CD4-positive, alpha-beta memory T cell (primary cell): ENCODE data around the gene QRICH1. TPM values are rescaled to one million over a fixed set of nuclear protein-coding genes. Genes with fewer than 3 reads are reported as not detected.

ENCODE experiments used
- CTCF ChIA-PET: fragments of 350-600 bp; sonication (Branson Sonifier 250); formaldehyde crosslinking; loops from one replicate; lab custom pipeline; 2021; ENCODE audit warnings: inconsistent platforms; ENCODE audit not compliant: partially characterized antibody; lab: Charles Lee
- POLR2A ChIA-PET: fragments of 350-600 bp; sonication (Branson Sonifier 250); formaldehyde crosslinking; loops from one replicate; lab custom pipeline; 2021; ENCODE audit not compliant: partially characterized antibody; lab: Charles Lee
- DNase-seq, 5 donors: peaks; one replicate each; pipeline versions ENCODE4 v3.0.0 to v3.0.0-alpha.2; 2020 to 2022; ENCODE audit warnings: mixed read lengths in 1 of 5
- H3K27ac ChIP-seq: one replicate; pipeline ENCODE4 v1.7.0; 2013; ENCODE audit warnings: low read depth, low read length
- H3K27me3 ChIP-seq: 2 replicates; pipeline ENCODE4 v1.7.0; 2013; ENCODE audit warnings: mild to moderate bottlenecking, low read length, moderate library complexity; ENCODE audit not compliant: insufficient read depth
- H3K36me3 ChIP-seq: 2 replicates; pipeline ENCODE4 v1.7.0; 2013; ENCODE audit warnings: mild to moderate bottlenecking, low read length, moderate library complexity; ENCODE audit not compliant: insufficient read depth
- H3K4me1 ChIP-seq: 2 replicates; pipeline ENCODE4 v1.7.0; 2013; ENCODE audit warnings: mild to moderate bottlenecking, low read length, moderate library complexity; ENCODE audit not compliant: insufficient read depth
- H3K4me3 ChIP-seq, 2 donors: one replicate each; pipeline ENCODE4 v1.7.0; 2013; ENCODE audit warnings: low read length in 2 of 2, mild to moderate bottlenecking in 1 of 2
- H3K9me3 ChIP-seq, 2 donors: one replicate each; pipeline ENCODE4 v1.7.0; 2013; ENCODE audit warnings: low read length in 2 of 2, control low read depth in 1 of 2; ENCODE audit not compliant: control insufficient read depth in 1 of 2
- H3K27ac Mint-ChIP-seq, 7 donors: one replicate each; pipeline ENCODE4 v1.8.0; 2020 to 2021; ENCODE audit warnings: mixed read lengths in 7 of 7, mild to moderate bottlenecking in 6 of 7, inconsistent platforms in 3 of 7, moderate library complexity in 3 of 7
- H3K27me3 Mint-ChIP-seq, 2 donors: one replicate each; pipeline ENCODE4 v1.8.0; 2020 to 2021; ENCODE audit warnings: mixed read lengths in 2 of 2
- H3K36me3 Mint-ChIP-seq, 2 donors: one replicate each; pipeline ENCODE4 v1.8.0; 2020 to 2021; ENCODE audit warnings: mixed read lengths in 2 of 2, inconsistent platforms in 1 of 2, mild to moderate bottlenecking in 1 of 2
- H3K4me1 Mint-ChIP-seq, 4 donors: one replicate each; pipeline ENCODE4 v1.8.0; 2020 to 2021; ENCODE audit warnings: mixed read lengths in 4 of 4, mild to moderate bottlenecking in 1 of 4
- H3K4me3 Mint-ChIP-seq, 8 donors: one replicate each; pipeline ENCODE4 v1.8.0; 2020 to 2021; ENCODE audit warnings: mixed read lengths in 8 of 8, mild to moderate bottlenecking in 7 of 8, moderate library complexity in 6 of 8, inconsistent platforms in 3 of 8
- H3K9me3 Mint-ChIP-seq, 8 donors: one replicate each; pipeline ENCODE4 v1.8.0; 2020 to 2021; ENCODE audit warnings: mixed read lengths in 8 of 8, mild to moderate bottlenecking in 5 of 8, inconsistent platforms in 3 of 8, moderate library complexity in 1 of 8
- intact Hi-C: fragments of 100-400 bp; cut with micrococcal nuclease; formaldehyde crosslinking; loops from one replicate; pipeline ENCODE4 v1.15.1; 2023
- polyA plus RNA-seq, 2 donors: library from polyadenylated mRNA; unstranded; fragments of 300-500 nt; fragmentation: Illumina TruSeq; gene quantifications; one replicate each; pipeline ENCODE4 v1.2.3, GENCODE V29; 2021
- total RNA-seq, 2 experiments: library from RNA; stranded (reverse); gene quantifications; one replicate each; pipeline ENCODE4 v1.2.3, GENCODE V29; 2021

The QRICH1 gene
- total and polyA plus RNA-seq, 4 experiments from 2014 or later = 18.6 to 177 (median 102) TPM

DNA sequence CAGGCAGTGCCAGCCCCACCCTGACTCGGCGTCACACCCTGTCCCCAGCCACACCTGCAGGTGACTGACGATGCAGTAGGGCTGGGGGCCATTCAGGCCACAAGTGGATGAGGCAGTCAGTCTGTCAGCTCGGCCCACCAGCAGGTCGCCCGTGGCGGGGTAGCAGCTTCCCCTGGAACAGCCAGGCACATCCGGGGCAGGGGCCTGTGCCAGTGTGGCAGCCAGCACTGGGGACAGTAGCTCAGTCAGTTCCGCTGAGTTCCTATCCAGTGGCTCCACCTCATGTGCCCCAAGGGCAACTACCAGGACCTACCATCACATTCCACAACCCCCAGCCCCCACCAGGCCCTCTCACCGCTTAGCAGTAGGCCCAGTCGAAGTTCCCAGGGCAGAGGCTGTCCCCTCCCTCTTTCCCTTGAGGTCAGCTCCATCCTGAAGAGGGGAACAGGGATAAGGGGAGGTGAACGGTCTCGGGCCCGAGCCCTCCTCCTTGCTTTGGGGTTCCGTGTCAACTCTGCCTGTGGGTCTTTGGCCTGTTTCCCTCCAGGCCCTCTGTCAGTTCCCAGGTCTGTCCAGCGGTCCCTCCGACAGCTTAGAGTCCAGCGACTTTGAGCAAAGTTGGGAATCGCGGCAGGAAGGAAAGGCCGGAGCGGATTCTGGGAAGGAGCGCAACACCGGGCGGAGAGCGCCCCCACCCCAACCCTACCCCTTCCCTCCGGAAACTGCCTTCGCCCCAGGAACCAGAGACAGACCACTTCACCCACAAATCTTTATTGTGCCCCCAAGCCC is 38.8 kb upstream of the QRICH1 start, which contains the start of gene LAMB2:
Gene LAMB2, minus strand, starts transcription at position 614 of the 789 bp plus-strand sequence. Its CDS starts 183 bp downstream, at position 431.
- no peak within 1 kb of the TSS for H3K4me3 Mint-ChIP-seq
- no peaks in the 10 kb centered on the region for H3K9me3 Mint-ChIP-seq
- H3K27me3 Mint-ChIP-seq = peaks cover 5 to 16% of the 10 kb centered on the region in 2 donors
- Histone ChIP-seq H3K27me3 (no peaks in the 10 kb centered on the region), H3K4me1 (no peaks in the 10 kb centered on the region), H3K36me3 (no peaks in the 10 kb centered on the region), H3K4me3 (no peak within 1 kb of the TSS), H3K27ac (no peak within 1 kb of the TSS), H3K9me3 (no peaks in the 10 kb centered on the region)
- no peak for DNase-seq
- no peak within 1 kb of the TSS for H3K27ac Mint-ChIP-seq
- H3K36me3 Mint-ChIP-seq = no peaks in the 10 kb centered on the region
- POLR2A ChIA-PET = interaction anchor here (1.8 kb wide), 1 partner anchor 11 kb away, joined by 6 read pairs; the partner anchor contains the start of gene USP19
- CTCF ChIA-PET = interaction anchor here (0.7 to 1.0 kb wide), 2 partner anchors 24 to 145 kb away, joined by 3 read pairs; no protein-coding TSS in a partner anchor
- no peaks in the 10 kb centered on the region for H3K4me1 Mint-ChIP-seq
- intact Hi-C loops = no loop called here

DNA sequence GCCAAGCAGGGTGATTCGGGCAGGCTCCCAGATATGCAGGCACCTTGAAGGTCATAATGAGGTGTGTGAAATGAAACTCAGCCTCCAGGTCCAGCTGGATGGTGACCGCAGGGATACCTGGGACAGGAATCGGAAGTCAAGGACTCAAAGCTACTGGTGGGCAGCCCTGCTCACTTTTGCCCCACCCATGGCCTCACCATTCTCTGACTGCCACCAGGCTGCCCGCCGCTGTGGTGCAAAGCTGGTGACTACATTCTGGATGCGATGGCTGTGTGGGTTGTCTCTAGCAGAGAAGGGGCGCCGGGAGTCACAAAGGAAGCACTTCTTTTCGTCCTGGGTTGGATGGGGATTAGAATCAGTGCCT is 38.2 kb upstream of the QRICH1 start:
- POLR2A ChIA-PET = interaction anchor here (1.8 kb wide), 1 partner anchor 11 kb away, joined by 6 read pairs; the partner anchor contains the start of gene USP19

DNA sequence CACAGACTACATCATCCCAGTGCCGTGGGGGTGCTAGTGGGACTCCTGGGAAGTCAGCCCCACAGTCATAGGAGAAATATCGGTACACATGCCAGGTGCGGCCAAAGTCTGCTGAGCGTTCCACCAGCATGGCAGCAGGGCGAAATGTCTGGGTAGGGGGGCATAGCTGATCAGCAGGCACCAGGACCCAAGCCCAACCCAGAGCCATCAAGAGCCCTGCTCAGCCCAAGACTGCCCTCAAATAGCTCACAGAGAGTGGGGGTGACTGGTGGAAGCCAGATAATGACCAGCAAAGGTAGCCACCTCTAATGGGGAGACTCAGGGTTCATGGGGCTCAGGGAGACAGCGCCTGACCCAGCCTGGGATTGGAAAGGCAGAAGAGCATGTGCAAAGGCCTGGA is 37.7 kb upstream of the QRICH1 start:
- CTCF ChIA-PET = interaction anchor here (1.0 kb wide), 1 partner anchor 25 kb away, joined by 3 read pairs; no protein-coding TSS in a partner anchor
- H3K27me3 ChIP-seq = no peaks in the 10 kb centered on the region
- no peak overlapping the region for H3K27ac ChIP-seq
- no peak for DNase-seq
- Mint-ChIP-seq H3K4me3 (peak overlapping the region in 1 of 8 donors; percentile 33), H3K27me3 (peaks cover 5 to 14% of the 10 kb centered on the region in 2 donors), H3K9me3 (no peaks in the 10 kb centered on the region), H3K27ac (no peak overlapping the region), H3K4me1 (no peaks in the 10 kb centered on the region), H3K36me3 (no peaks in the 10 kb centered on the region)
- POLR2A ChIA-PET = no interaction called here
- no peaks in the 10 kb centered on the region for H3K9me3 ChIP-seq
- H3K4me1 ChIP-seq = no peaks in the 10 kb centered on the region
- H3K4me3 ChIP-seq = no peak overlapping the region
- H3K36me3 ChIP-seq = no peaks in the 10 kb centered on the region
- intact Hi-C loops = no loop called here

More for the DNA sequence above, 38.2 kb upstream of the QRICH1 start:
- no peaks in the 10 kb centered on the region for H3K4me1 ChIP-seq
- H3K4me3 ChIP-seq = no peak overlapping the region
- no peaks in the 10 kb centered on the region for H3K36me3 ChIP-seq
- no peak overlapping the region for H3K4me3 Mint-ChIP-seq
- H3K27ac ChIP-seq = no peak overlapping the region
- no peaks in the 10 kb centered on the region for H3K9me3 Mint-ChIP-seq
- H3K27me3 Mint-ChIP-seq = peaks cover 5 to 14% of the 10 kb centered on the region in 2 donors
- CTCF ChIA-PET = interaction anchor here (0.7 to 1.0 kb wide), 2 partner anchors 24 to 144 kb away, joined by 3 read pairs; no protein-coding TSS in a partner anchor
- H3K27ac Mint-ChIP-seq = no peak overlapping the region
- no peaks in the 10 kb centered on the region for H3K9me3 ChIP-seq
- intact Hi-C loops = no loop called here
- H3K36me3 Mint-ChIP-seq = no peaks in the 10 kb centered on the region
- H3K27me3 ChIP-seq = no peaks in the 10 kb centered on the region
- DNase-seq = no peak
- H3K4me1 Mint-ChIP-seq = no peaks in the 10 kb centered on the region

DNA sequence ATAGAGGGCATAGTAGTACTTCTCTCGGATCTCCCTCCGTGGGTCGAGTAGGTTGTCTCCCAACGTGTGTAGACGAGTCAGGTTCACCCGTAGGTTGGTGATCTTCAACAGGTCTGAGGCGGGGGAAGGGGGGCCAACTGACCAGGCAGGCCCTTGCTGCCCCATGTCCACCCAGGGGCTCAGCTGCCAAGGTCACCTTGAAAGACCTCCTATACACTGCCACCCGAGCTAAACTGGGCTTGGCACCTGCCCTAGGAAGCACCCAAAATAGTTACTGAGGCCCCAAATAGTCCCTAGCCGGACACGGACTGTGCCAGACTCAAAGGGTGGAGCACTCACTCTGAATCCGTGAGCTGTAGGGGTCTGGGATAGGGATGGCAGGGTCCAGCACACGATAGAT is 37.2 kb upstream of the QRICH1 start:
- H3K4me1 ChIP-seq = no peaks in the 10 kb centered on the region
- ChIA-PET CTCF (interaction anchor here (1.4 kb wide), 1 partner anchor 26 kb away, joined by 3 read pairs; no protein-coding TSS in a partner anchor), POLR2A (interaction anchor here (1.5 kb wide), 1 partner anchor 10 kb away, joined by 5 read pairs; the partner anchor contains the start of gene USP19)
- H3K36me3 Mint-ChIP-seq = no peaks in the 10 kb centered on the region
- no peaks in the 10 kb centered on the region for H3K4me1 Mint-ChIP-seq
- no peaks in the 10 kb centered on the region for H3K36me3 ChIP-seq
- DNase-seq = no peak
- H3K27me3 ChIP-seq = no peaks in the 10 kb centered on the region
- no peak overlapping the region for H3K4me3 ChIP-seq
- no peak overlapping the region for H3K4me3 Mint-ChIP-seq
- H3K9me3 Mint-ChIP-seq = no peaks in the 10 kb centered on the region
- no peak overlapping the region for H3K27ac Mint-ChIP-seq
- peaks cover 4 to 14% of the 10 kb centered on the region in 2 donors for H3K27me3 Mint-ChIP-seq
- intact Hi-C loops = no loop called here
- H3K9me3 ChIP-seq = no peaks in the 10 kb centered on the region
- no peak overlapping the region for H3K27ac ChIP-seq

DNA sequence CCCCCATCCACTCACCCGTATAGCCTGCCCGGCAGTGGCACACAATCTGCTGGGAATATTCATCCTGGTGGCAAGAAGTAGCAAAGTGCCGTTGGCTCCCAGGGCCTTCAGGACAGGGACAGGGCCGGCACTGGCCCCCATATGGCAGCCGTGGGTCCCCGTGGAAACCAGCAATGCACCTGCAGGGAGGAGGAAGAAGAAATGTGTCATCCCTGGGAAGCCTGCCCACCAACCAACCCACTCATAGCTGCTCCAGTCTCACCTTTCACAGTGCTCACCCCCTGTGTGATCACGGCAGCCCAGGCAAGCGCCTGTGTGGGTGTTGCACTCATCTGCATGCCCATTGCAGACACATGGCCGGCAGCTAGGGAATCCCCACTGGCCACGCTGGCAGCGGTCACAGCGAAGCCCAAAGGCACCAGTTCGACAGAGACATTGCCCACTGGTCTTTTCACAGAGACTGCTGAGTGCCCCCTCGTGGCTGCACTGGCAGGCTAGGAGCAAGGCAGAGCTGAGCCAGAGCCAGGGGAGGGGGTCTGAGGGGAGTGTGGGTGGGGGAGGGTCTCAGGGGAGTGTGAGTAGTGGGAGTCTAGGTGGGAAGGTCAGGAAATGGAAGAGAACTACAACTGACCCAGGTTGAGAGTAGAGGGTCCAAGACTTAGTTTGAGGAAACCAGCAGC is 31.3 kb upstream of the QRICH1 start:
- no peak for DNase-seq
- Mint-ChIP-seq H3K27me3 (no peaks in the 10 kb centered on the region), H3K36me3 (no peaks in the 10 kb centered on the region), H3K4me3 (no peak overlapping the region), H3K4me1 (peaks cover 0 to 16% (median 5%) of the 10 kb centered on the region in 4 donors), H3K27ac (peak overlapping the region in 2 of 7 donors; percentile 36 to 57), H3K9me3 (no peaks in the 10 kb centered on the region)
- Histone ChIP-seq H3K27me3 (no peaks in the 10 kb centered on the region), H3K27ac (no peak overlapping the region), H3K4me1 (peaks cover 9% of the 10 kb centered on the region), H3K4me3 (no peak overlapping the region), H3K36me3 (no peaks in the 10 kb centered on the region), H3K9me3 (no peaks in the 10 kb centered on the region)
- ChIA-PET CTCF (interaction anchor here (1.1 kb wide), 1 partner anchor 137 kb away, joined by 3 read pairs; no protein-coding TSS in a partner anchor), POLR2A (interaction anchor here (1.5 kb wide), 1 partner anchor 103 kb away, joined by 4 read pairs; the partner anchor contains the start of gene NDUFAF3)
- intact Hi-C loops = no loop called here

DNA sequence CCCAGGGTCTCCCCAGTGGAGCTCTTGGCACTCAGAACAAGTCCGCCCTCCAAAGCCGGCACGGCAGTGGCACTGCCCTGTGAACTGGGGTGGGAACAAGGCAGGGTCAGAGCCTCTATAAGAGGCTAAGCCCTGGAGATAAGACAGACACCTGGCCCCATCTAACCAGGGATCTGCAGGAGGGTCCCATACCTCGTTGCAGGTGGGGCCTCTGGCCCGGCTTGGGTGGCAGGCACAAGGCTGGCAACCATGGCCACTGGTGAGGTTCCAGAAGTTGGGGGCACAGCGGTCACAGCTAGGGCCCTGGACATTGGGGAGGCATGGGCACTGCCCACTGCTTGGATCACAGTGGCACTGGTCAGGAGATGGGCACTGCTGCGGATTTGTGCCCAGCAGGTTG is 30.3 kb upstream of the QRICH1 start:
- Mint-ChIP-seq H3K27ac (no peak overlapping the region), H3K4me3 (no peak overlapping the region), H3K36me3 (peaks cover under 1 to 5% of the 10 kb centered on the region in 2 donors), H3K4me1 (peaks cover 5 to 25% (median 12%) of the 10 kb centered on the region in 4 donors), H3K9me3 (no peaks in the 10 kb centered on the region), H3K27me3 (no peaks in the 10 kb centered on the region)
- Histone ChIP-seq H3K27ac (no peak overlapping the region), H3K27me3 (no peaks in the 10 kb centered on the region), H3K36me3 (no peaks in the 10 kb centered on the region), H3K4me3 (no peak overlapping the region), H3K9me3 (no peaks in the 10 kb centered on the region), H3K4me1 (peaks cover 19% of the 10 kb centered on the region)
- POLR2A ChIA-PET = interaction anchor here (1.5 to 5.9 kb wide), 3 partner anchors 18 to 102 kb away, joined by 4 to 105 read pairs (median 66); partner anchors contain the start of genes NDUFAF3, QARS1 and QRICH1
- CTCF ChIA-PET = interaction anchor here (0.6 to 1.2 kb wide), 2 partner anchors 117 to 304 kb away, joined by 3 read pairs; partner anchors contain the start of gene WDR6
- DNase-seq = no peak
- intact Hi-C loops = no loop called here
